ENCODE measurements around the gene MARK1. TPM values are rescaled to one million over a fixed set of nuclear protein-coding genes. Genes with fewer than 3 reads are reported as not detected.

The MARK1 gene
- total and polyA plus RNA-seq, 7 donors: 0.60 to 15.0 (median 9.3) TPM

- TF ChIP-seq CTCF (IDR thresholded peaks at IDR 0.05): no peak
- H3K27me3 ChIP-seq: no peaks in the 10 kb centered on the region
- H3K36me3 ChIP-seq: no peaks in the 10 kb centered on the region
- H3K27ac ChIP-seq: no peak overlapping the region
- H3K9me3 ChIP-seq: no peaks in the 10 kb centered on the region
- no peak overlapping the region for H3K4me3 ChIP-seq
- DNase-seq: no peak
- H3K4me1 ChIP-seq: peaks cover 0 to 6% (median 0%) of the 10 kb centered on the region in 4 donors
- WGBS, 2 donors: 90 to 97% methylated on average over 1 of the region's 1 CpG
- intact Hi-C loops (cut with DNase I): no loop called here
These were observed 24.8 kb downstream of the MARK1 start for GRCh38 chr1:220552672-220553260.

GRCh38 chr1:220556641-220557040 lies 28.7 kb downstream of the MARK1 start:
- DNase-seq: no peak
- TF ChIP-seq POLR2AphosphoS5 (IDR thresholded peaks at IDR 0.05) (no peak), POLR2A (IDR thresholded peaks at IDR 0.05) (no peak), EP300 (IDR thresholded peaks at IDR 0.05) (no peak), CTCF (IDR thresholded peaks at IDR 0.05) (no peak)

GRCh38 chr1:220563564-220563963 lies 35.6 kb downstream of the MARK1 start:
- no peaks in the 10 kb centered on the region for H3K36me3 ChIP-seq
- no peaks in the 10 kb centered on the region for H3K9me3 ChIP-seq
- H3K27ac ChIP-seq: no peak overlapping the region
- 18 to 44% methylated on average over 1 of the region's 1 CpG for WGBS, 2 donors
- H3K27me3 ChIP-seq: no peaks in the 10 kb centered on the region
- TF ChIP-seq CTCF (IDR thresholded peaks at IDR 0.05) (no peak), EP300 (IDR thresholded peaks at IDR 0.05) (no peak), POLR2AphosphoS5 (IDR thresholded peaks at IDR 0.05) (no peak), POLR2A (IDR thresholded peaks at IDR 0.05) (no peak)
- no peak for DNase-seq
- intact Hi-C loops (cut with DNase I): no loop called here
- H3K4me3 ChIP-seq: no peak overlapping the region
- peaks cover 0 to 17% (median 10%) of the 10 kb centered on the region in 4 donors for H3K4me1 ChIP-seq

More at GRCh38 chr1:220556641-220557040, 28.7 kb downstream of the MARK1 start:
- H3K27ac ChIP-seq: no peak overlapping the region
- H3K27me3 ChIP-seq: no peaks in the 10 kb centered on the region
- intact Hi-C loops (cut with DNase I): no loop called here
- no peaks in the 10 kb centered on the region for H3K36me3 ChIP-seq
- H3K4me1 ChIP-seq: no peaks in the 10 kb centered on the region
- H3K9me3 ChIP-seq: no peaks in the 10 kb centered on the region
- H3K4me3 ChIP-seq: no peak overlapping the region

- Histone ChIP-seq H3K4me3 (no peak overlapping the region), H3K36me3 (no peaks in the 10 kb centered on the region), H3K27ac (no peak overlapping the region), H3K9me3 (no peaks in the 10 kb centered on the region), H3K27me3 (no peaks in the 10 kb centered on the region), H3K4me1 (peaks cover 0 to 17% (median 10%) of the 10 kb centered on the region in 4 donors)
- 89 to 93% methylated on average over 3 of the region's 3 CpGs for WGBS, 2 donors
- no peak for DNase-seq
- TF ChIP-seq CTCF (IDR thresholded peaks at IDR 0.05) (no peak), POLR2AphosphoS5 (IDR thresholded peaks at IDR 0.05) (no peak), POLR2A (IDR thresholded peaks at IDR 0.05) (no peak), EP300 (IDR thresholded peaks at IDR 0.05) (no peak)
- intact Hi-C loops (cut with DNase I): no loop called here
These were observed 36.3 kb downstream of the MARK1 start for GRCh38 chr1:220564216-220564615.

- intact Hi-C loops (cut with DNase I): no loop called here
- peaks cover 0 to 17% (median 10%) of the 10 kb centered on the region in 4 donors for H3K4me1 ChIP-seq
- H3K36me3 ChIP-seq: no peaks in the 10 kb centered on the region
- H3K27me3 ChIP-seq: no peaks in the 10 kb centered on the region
- DNase-seq: no peak
- H3K4me3 ChIP-seq: no peak overlapping the region
- H3K9me3 ChIP-seq: no peaks in the 10 kb centered on the region
- TF ChIP-seq CTCF (IDR thresholded peaks at IDR 0.05): no peak
- H3K27ac ChIP-seq: no peak overlapping the region
These were observed 37.7 kb downstream of the MARK1 start for GRCh38 chr1:220565670-220566069.

Measured in sigmoid colon (tissue), 7 donors.